Panc1 (cell line): ENCODE measurements around the gene CFAP74. TPM values are rescaled to one million over a fixed set of nuclear protein-coding genes. Genes with fewer than 3 reads are reported as not detected.

Source experiments
- ATAC-seq: fragments of 200-7000 bp; cut with Tn5 transposase; 2 replicates; pipeline ENCODE4 v1.9.1; 2020; ENCODE audit warnings: mild to moderate bottlenecking, moderate library complexity
- BruUV-seq: library from RNA; stranded (reverse); fragments of 400-500 nt; replicated peaks from 2 replicates; lab custom pipeline; 2021; lab: Mats Ljungman, UMichigan
- CTCF ChIA-PET: fragments of 300-600 bp; sonication (Branson Sonifier 250); formaldehyde crosslinking; loops from one replicate; lab custom pipeline; 2022; ENCODE audit warnings: antibody characterized with exemption; lab: Charles Lee
- POLR2A ChIA-PET: fragments of 300-600 bp; sonication (Branson Sonifier 250); formaldehyde crosslinking; loops from one replicate; lab custom pipeline; 2022; ENCODE audit warnings: antibody characterized with exemption; lab: Charles Lee
- DNase-seq: peaks from one replicate; pipeline ENCODE4 v3.0.0-alpha.2; 2010; ENCODE audit warnings: low read depth, low spot score
- H3K27ac ChIP-seq: 2 replicates; pipeline ENCODE4 v1.5.1; 2011; ENCODE audit warnings: mild to moderate bottlenecking, low read length, inconsistent platforms
- H3K27me3 ChIP-seq: fragments of 200-500 bp; sonication (Bioruptor generic); 2 replicates; pipeline ENCODE4 v1.6.0; 2014; ENCODE audit warnings: low read length, inconsistent platforms; ENCODE audit not compliant: control insufficient read depth, insufficient read depth
- H3K36me3 ChIP-seq: fragments of 200-500 bp; sonication (Bioruptor generic); 2 replicates; pipeline ENCODE4 v1.5.1; 2014; ENCODE audit warnings: inconsistent platforms, mild to moderate bottlenecking, low read length, moderate library complexity; ENCODE audit not compliant: control insufficient read depth, insufficient read depth
- H3K4me1 ChIP-seq: 2 replicates; pipeline ENCODE4 v1.5.1; 2011; ENCODE audit warnings: inconsistent platforms, mild to moderate bottlenecking, low read length, moderate library complexity; ENCODE audit not compliant: control insufficient read depth, insufficient read depth
- H3K4me3 ChIP-seq, 2 experiments: 2 replicates each; pipeline ENCODE4 v1.5.1; 2011 to 2012; ENCODE audit warnings: low read depth in 2 of 2, low read length in 2 of 2, mild to moderate bottlenecking in 2 of 2, inconsistent platforms in 1 of 2, moderate library complexity in 1 of 2
- H3K9me3 ChIP-seq: fragments of 200-500 bp; sonication (Bioruptor generic); 2 replicates; pipeline ENCODE4 v1.5.1; 2014; ENCODE audit warnings: low read depth, mild to moderate bottlenecking, inconsistent platforms, low read length, moderate library complexity; ENCODE audit not compliant: control insufficient read depth, insufficient read depth
- POLR2AphosphoS5 ChIP-seq: IDR thresholded peaks from 2 replicates; pipeline ENCODE4 v1.6.1; 2012; ENCODE audit warnings: mild to moderate bottlenecking, low read depth, low read length, moderate library complexity
- SIN3A ChIP-seq: IDR thresholded peaks from 2 replicates; pipeline ENCODE4 v1.6.1; 2012; ENCODE audit warnings: low read depth, mild to moderate bottlenecking, low read length, moderate library complexity, borderline replicate concordance; ENCODE audit not compliant: insufficient read depth
- TCF7L2 ChIP-seq: IDR thresholded peaks from 2 replicates; pipeline ENCODE4 v1.6.1; 2011; ENCODE audit warnings: mild to moderate bottlenecking, low read depth, low read length, inconsistent platforms
- in situ Hi-C: cut with HindIII; loops from 2 replicates; pipeline ENCODE4 v1.10.0; 2016; ENCODE audit warnings: low sequenced_read_pairs, low pct_unique_long_range_greater_than_20kb
- intact Hi-C: fragments of 100-400 bp; cut with micrococcal nuclease; formaldehyde crosslinking; loops from one replicate; pipeline ENCODE4 v1.10.0; 2022; ENCODE audit not compliant: unreplicated experiment
- total RNA-seq: library from RNA; stranded (reverse); gene quantifications from one replicate; pipeline ENCODE4 v1.2.1, GENCODE V29; 2021; ENCODE audit not compliant: unreplicated experiment
- TF ChIP-seq, protein P1 (sequence below), 2 experiments: IDR thresholded peaks; 2 replicates each; pipeline ENCODE4 v1.6.1; 2011 to 2012; ENCODE audit warnings: low read depth in 2 of 2, control low read depth in 1 of 2, low read length in 1 of 2, mild to moderate bottlenecking in 1 of 2, moderate library complexity in 1 of 2; ENCODE audit not compliant: insufficient read depth in 1 of 2
- TF ChIP-seq, protein P2 (sequence below): fragments of 450-650 bp; IDR thresholded peaks from 2 replicates; pipeline ENCODE4 v1.5.1; 2017; ENCODE audit warnings: mild to moderate bottlenecking

The CFAP74 gene
- total RNA-seq, 1 experiment from 2014 or later = not detected

DNA sequence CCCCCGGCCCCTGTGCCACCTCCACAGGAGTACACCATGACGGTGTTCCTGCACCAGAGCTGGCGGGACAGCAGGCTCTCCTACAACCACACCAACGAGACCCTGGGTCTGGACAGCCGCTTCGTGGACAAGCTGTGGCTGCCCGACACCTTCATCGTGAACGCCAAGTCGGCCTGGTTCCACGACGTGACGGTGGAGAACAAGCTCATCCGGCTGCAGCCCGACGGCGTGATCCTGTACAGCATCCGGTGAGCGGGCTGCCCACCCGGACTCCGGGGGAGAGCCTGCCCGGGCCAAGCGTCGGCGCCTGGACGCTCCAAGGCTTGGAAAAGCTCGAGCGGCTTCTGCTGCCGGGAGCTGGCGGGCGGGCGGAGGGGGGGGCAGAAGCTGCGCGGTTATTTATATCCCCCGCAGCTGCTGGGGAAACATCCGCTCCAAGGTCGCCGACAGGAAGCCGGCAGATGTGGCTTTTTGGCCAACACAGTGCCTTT is 21.9 kb upstream of the CFAP74 start:
- intact Hi-C loops (no loop called here), in situ Hi-C loops (no loop called here)
- Histone ChIP-seq H3K4me1 (no peaks in the 10 kb centered on the region), H3K27me3 (no peaks in the 10 kb centered on the region), H3K27ac (no peak overlapping the region), H3K4me3 (no peak overlapping the region), H3K36me3 (no peaks in the 10 kb centered on the region), H3K9me3 (no peaks in the 10 kb centered on the region)
- CTCF ChIA-PET = no interaction called here
- no peak for DNase-seq
- TF ChIP-seq POLR2AphosphoS5 = no peak
- TF ChIP-seq, protein P1, sequence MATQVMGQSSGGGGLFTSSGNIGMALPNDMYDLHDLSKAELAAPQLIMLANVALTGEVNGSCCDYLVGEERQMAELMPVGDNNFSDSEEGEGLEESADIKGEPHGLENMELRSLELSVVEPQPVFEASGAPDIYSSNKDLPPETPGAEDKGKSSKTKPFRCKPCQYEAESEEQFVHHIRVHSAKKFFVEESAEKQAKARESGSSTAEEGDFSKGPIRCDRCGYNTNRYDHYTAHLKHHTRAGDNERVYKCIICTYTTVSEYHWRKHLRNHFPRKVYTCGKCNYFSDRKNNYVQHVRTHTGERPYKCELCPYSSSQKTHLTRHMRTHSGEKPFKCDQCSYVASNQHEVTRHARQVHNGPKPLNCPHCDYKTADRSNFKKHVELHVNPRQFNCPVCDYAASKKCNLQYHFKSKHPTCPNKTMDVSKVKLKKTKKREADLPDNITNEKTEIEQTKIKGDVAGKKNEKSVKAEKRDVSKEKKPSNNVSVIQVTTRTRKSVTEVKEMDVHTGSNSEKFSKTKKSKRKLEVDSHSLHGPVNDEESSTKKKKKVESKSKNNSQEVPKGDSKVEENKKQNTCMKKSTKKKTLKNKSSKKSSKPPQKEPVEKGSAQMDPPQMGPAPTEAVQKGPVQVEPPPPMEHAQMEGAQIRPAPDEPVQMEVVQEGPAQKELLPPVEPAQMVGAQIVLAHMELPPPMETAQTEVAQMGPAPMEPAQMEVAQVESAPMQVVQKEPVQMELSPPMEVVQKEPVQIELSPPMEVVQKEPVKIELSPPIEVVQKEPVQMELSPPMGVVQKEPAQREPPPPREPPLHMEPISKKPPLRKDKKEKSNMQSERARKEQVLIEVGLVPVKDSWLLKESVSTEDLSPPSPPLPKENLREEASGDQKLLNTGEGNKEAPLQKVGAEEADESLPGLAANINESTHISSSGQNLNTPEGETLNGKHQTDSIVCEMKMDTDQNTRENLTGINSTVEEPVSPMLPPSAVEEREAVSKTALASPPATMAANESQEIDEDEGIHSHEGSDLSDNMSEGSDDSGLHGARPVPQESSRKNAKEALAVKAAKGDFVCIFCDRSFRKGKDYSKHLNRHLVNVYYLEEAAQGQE (IDR thresholded peaks at IDR 0.05; ENCODE audit: insufficient read depth in 1 of 2, low read depth in 2 of 2, low read length in 1 of 2) = no peak
- TF ChIP-seq TCF7L2 = no peak
- no peak for TF ChIP-seq SIN3A
- TF ChIP-seq, protein P2, sequence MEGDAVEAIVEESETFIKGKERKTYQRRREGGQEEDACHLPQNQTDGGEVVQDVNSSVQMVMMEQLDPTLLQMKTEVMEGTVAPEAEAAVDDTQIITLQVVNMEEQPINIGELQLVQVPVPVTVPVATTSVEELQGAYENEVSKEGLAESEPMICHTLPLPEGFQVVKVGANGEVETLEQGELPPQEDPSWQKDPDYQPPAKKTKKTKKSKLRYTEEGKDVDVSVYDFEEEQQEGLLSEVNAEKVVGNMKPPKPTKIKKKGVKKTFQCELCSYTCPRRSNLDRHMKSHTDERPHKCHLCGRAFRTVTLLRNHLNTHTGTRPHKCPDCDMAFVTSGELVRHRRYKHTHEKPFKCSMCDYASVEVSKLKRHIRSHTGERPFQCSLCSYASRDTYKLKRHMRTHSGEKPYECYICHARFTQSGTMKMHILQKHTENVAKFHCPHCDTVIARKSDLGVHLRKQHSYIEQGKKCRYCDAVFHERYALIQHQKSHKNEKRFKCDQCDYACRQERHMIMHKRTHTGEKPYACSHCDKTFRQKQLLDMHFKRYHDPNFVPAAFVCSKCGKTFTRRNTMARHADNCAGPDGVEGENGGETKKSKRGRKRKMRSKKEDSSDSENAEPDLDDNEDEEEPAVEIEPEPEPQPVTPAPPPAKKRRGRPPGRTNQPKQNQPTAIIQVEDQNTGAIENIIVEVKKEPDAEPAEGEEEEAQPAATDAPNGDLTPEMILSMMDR = no peak
- BruUV-seq = no TSS peak
- POLR2A ChIA-PET = no interaction called here
- no peak for ATAC-seq

DNA sequence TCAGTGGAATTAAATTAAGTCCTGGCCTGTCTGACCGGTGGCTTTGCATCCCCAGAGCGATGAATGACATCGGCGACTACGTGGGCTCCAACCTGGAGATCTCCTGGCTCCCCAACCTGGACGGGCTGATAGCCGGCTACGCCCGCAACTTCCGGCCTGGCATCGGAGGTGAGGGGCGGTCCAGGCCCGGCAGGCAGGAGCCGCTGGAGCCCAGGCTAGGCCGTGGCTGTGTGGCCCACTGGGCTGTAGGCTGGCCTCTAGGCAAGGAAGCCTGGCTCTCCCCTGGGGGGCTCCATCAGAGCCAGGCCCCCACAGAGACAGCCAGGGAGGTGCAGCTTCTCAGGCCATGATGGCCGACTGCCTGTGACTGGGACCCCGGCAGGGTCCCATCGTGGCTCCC is 21.3 kb upstream of the CFAP74 start:
- intact Hi-C loops (no loop called here), in situ Hi-C loops (no loop called here)
- no peak for ATAC-seq
- H3K36me3 ChIP-seq = no peaks in the 10 kb centered on the region
- ChIA-PET POLR2A (no interaction called here), CTCF (no interaction called here)
- no peak overlapping the region for H3K4me3 ChIP-seq
- no peaks in the 10 kb centered on the region; the same call in 1 of the 2 replicates for H3K27me3 ChIP-seq
- BruUV-seq = no TSS peak
- no peaks in the 10 kb centered on the region for H3K9me3 ChIP-seq
- no peak overlapping the region for H3K27ac ChIP-seq
- H3K4me1 ChIP-seq = no peaks in the 10 kb centered on the region
- no peak for TF ChIP-seq POLR2AphosphoS5
- TF ChIP-seq TCF7L2 = no peak
- TF ChIP-seq SIN3A = no peak
- TF ChIP-seq, protein P1 (IDR thresholded peaks at IDR 0.05; ENCODE audit: insufficient read depth in 1 of 2, low read depth in 2 of 2, low read length in 1 of 2) = no peak
- TF ChIP-seq, protein P2 = no peak
- no peak for DNase-seq
